Activated T-helper 2 cell treated with anti-CD3 and anti-CD28 coated beads, Interferon-gamma antibody, Interleukin-2, Interleukin-4, amounts not matched to agents 10 μg/mL and 5 μg/mL and 100 μg/mL, durations not matched to agents 14 hours and 24 hours and 36 hours (primary cell): ENCODE results near the gene RBM39. TPM values are rescaled to one million over a fixed set of nuclear protein-coding genes. Genes with fewer than 3 reads are reported as not detected.
"Not testable (repeated sequence)": the region's sequence is repeated elsewhere in the genome, so short reads cannot be mapped to it uniquely, and the experiment has no call there.

Source experiments
- DNase-seq: peaks from one replicate; pipeline ENCODE4 v3.0.0; 2021; ENCODE audit warnings: low spot score
- H3K27ac Mint-ChIP-seq: one replicate; pipeline ENCODE4 v1.8.0; 2021; ENCODE audit warnings: mixed read lengths
- H3K27me3 Mint-ChIP-seq: one replicate; pipeline ENCODE4 v1.8.0; 2021; ENCODE audit warnings: low read depth, mixed read lengths
- H3K36me3 Mint-ChIP-seq: one replicate; pipeline ENCODE4 v1.8.0; 2021; ENCODE audit warnings: low read depth, mixed read lengths
- H3K4me1 Mint-ChIP-seq: one replicate; pipeline ENCODE4 v1.8.0; 2021; ENCODE audit warnings: low read depth, mixed read lengths
- H3K4me3 Mint-ChIP-seq: one replicate; pipeline ENCODE4 v1.8.0; 2021; ENCODE audit warnings: low read depth, mild to moderate bottlenecking, moderate library complexity, mixed read lengths
- H3K9me3 Mint-ChIP-seq: one replicate; pipeline ENCODE4 v1.8.0; 2021; ENCODE audit warnings: mixed read lengths
- intact Hi-C: fragments of 100-400 bp; cut with micrococcal nuclease; formaldehyde crosslinking; loops from one replicate; pipeline ENCODE4 v1.15.1; 2023
- total RNA-seq: library from RNA; stranded (reverse); gene quantifications from 2 replicates; pipeline ENCODE4 v1.2.3, GENCODE V29; 2022

Gene RBM39
- total RNA-seq, 1 donor from 2014 or later = 358 TPM

DNA sequence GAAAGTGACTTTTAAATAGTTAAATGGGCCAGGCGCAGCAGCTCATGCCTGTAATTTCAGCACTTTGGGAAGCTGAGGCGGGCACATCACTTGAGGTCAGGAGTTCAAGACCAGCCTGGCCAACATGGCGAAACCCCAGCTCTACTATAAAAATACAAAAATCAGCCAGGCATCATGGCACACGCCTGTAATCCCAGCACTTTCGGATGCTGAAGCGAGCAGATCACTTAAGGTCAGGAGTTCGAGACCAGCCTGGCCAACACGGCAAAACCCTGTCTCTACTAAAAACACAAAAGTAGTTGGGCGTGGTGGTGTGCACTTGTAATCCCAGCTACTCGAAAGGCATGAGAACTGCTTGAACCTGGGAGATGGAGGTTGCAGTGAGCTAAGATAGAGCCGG lies 36.2 kb downstream of the RBM39 start:
- H3K4me3 Mint-ChIP-seq, intact Hi-C loops, H3K27ac Mint-ChIP-seq, DNase-seq, H3K9me3 Mint-ChIP-seq, H3K27me3 Mint-ChIP-seq: not testable (repeated sequence)
- Mint-ChIP-seq H3K36me3 (peaks cover 89% of the 10 kb centered on the region), H3K4me1 (peaks cover 25% of the 10 kb centered on the region)

GRCh38 chr20:35704514-35705261 lies 37.4 kb downstream of the RBM39 start:
- DNase-seq = no peak
- H3K9me3 Mint-ChIP-seq = no peaks in the 10 kb centered on the region
- no peak overlapping the region for H3K27ac Mint-ChIP-seq
- no peak overlapping the region for H3K4me3 Mint-ChIP-seq
- H3K27me3 Mint-ChIP-seq = no peaks in the 10 kb centered on the region
- intact Hi-C loops = no loop called here
- H3K4me1 Mint-ChIP-seq = peaks cover 28% of the 10 kb centered on the region
- peaks cover 83% of the 10 kb centered on the region for H3K36me3 Mint-ChIP-seq

DNA sequence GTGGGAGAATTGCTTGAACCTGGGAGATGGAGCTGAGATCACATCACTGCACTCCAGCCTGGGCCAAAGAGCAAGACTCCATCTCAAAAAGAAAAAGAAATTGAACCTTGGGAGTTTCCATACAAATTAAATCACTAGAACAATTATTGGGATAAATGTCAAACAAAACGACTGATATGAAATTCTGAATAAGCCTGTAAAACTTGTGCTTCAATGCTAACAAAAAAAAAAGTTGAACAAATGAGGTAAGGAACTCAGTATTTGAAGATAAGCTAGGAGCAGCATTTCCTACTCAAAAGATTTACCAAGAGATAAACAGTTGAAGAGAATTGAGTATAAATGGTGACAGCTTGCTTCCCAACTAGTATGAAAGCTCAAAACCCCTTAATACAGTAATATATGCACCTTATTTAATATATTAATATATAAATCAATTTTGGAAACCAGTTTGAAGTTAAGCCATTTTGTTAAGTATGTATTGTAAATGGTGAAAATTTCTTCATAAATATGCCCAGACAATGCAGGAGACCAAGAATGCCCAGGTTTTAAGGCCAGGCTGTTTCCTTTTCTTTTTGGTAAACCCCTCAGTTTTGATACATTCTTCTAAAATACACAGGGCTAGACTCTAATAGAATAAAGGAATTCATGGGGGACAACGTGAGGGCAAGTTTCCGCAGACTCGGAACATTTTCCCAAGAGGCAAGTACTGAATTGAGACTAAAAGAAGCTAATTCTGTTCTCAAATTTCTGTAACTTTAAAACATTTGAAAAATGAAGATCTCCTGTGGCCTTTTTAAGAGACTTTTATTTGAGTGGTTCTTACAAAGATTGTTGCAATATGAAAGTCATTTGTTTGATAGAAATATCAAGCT lies 39.0 kb downstream of the RBM39 start:
- peaks cover 30% of the 10 kb centered on the region for H3K4me1 Mint-ChIP-seq
- H3K27ac Mint-ChIP-seq = peak overlapping the region; percentile 28
- H3K27me3 Mint-ChIP-seq = no peaks in the 10 kb centered on the region
- H3K4me3 Mint-ChIP-seq = no peak overlapping the region
- H3K36me3 Mint-ChIP-seq = peaks cover 76% of the 10 kb centered on the region
- H3K9me3 Mint-ChIP-seq = no peaks in the 10 kb centered on the region
- intact Hi-C loops = no loop called here
- DNase-seq = no peak

GRCh38 chr20:35702051-35702823 lies 39.8 kb downstream of the RBM39 start:
- intact Hi-C loops = no loop called here
- Mint-ChIP-seq H3K4me3 (peak overlapping the region; percentile 7), H3K9me3 (no peaks in the 10 kb centered on the region), H3K4me1 (peaks cover 37% of the 10 kb centered on the region), H3K36me3 (peaks cover 74% of the 10 kb centered on the region), H3K27me3 (no peaks in the 10 kb centered on the region), H3K27ac (peak overlapping the region; percentile 57)
- no peak for DNase-seq

DNA sequence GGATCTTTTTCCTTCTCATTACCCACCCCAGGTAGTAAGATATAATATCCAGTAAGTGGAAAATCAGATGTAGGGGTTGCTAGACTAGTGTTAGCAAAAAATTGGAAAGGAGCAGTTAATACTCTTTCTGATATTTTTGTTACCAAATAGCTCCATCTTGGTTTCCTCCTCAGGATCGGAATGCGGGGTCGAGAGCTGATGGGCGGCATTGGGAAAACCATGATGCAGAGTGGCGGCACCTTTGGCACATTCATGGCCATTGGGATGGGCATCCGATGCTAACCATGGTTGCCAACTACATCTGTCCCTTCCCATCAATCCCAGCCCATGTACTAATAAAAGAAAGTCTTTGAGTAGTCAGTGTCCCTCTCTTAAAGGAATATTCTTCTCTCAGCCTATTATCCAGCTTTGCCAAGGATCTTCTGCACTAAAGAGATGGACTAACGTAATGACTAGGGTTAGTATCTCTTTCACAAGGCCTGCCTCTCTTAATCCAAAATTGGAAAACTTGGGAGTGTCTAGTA lies 41.4 kb downstream of the RBM39 start:
- H3K27ac Mint-ChIP-seq = no peak overlapping the region
- peaks cover 68% of the 10 kb centered on the region for H3K36me3 Mint-ChIP-seq
- peak overlapping the region; percentile 94 for H3K4me3 Mint-ChIP-seq
- H3K4me1 Mint-ChIP-seq = peaks cover 36% of the 10 kb centered on the region
- no peaks in the 10 kb centered on the region for H3K9me3 Mint-ChIP-seq
- DNase-seq = no peak
- H3K27me3 Mint-ChIP-seq = no peaks in the 10 kb centered on the region
- intact Hi-C loops = no loop called here

DNA sequence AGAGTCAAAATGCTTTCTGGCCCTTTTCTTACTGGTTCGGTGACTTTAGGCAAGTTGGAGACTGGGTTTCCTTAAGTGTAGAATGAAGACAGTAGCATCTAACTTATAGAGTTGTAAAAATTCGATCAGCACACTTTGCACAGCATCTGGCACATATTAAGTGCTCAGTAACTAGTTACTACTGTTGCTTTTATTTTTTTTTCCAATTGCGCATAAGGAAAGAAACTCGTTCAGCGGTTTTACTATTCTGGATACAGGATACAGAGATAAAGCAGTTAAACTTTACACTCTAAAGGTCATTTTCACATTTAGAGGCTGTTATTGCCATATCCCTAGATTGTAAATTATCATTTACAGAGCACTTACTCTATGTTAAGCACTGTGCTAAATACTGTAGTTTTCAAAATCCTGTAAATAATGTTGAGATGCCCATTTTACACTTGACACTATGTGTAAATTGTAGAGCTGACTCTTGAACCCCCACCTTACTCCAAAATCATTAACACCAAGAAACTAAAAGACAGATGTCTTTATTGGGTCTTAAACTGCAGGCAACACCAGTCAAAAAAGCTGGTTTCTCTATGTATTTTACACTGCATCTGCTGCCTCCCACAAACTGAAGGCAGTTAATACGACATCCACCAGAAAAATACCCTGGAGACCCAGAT lies 42.0 kb downstream of the RBM39 start:
- Mint-ChIP-seq H3K4me1 (peaks cover 36% of the 10 kb centered on the region), H3K27me3 (no peaks in the 10 kb centered on the region), H3K36me3 (peaks cover 68% of the 10 kb centered on the region), H3K4me3 (peak overlapping the region; percentile 94), H3K27ac (peak overlapping the region; percentile 94), H3K9me3 (no peaks in the 10 kb centered on the region)
- DNase-seq = no peak
- intact Hi-C loops = loop anchor here (1.0 to 5.0 kb wide), 4 partner anchors 36 to 98 kb away; partner anchors contain the start of genes CPNE1, RBM12 and RBM39

GRCh38 chr20:35699127-35699956 lies 42.7 kb downstream of the RBM39 start, which contains the start of the genes NFS1 and ROMO1:
NFS1 (minus strand) TSS chr20:35699352; CDS start chr20:35699288, 64 bp downstream.
ROMO1 (plus strand) TSS chr20:35699405; CDS start chr20:35699633, 228 bp downstream.
- Mint-ChIP-seq H3K4me1 (peaks cover 31% of the 10 kb centered on the region), H3K4me3 (peak within 1 kb of the TSS; percentile 94), H3K27me3 (no peaks in the 10 kb centered on the region), H3K36me3 (peaks cover 62% of the 10 kb centered on the region), H3K27ac (peak within 1 kb of the TSS; percentile 94), H3K9me3 (no peaks in the 10 kb centered on the region)
- intact Hi-C loops = loop anchor here (1.0 to 5.0 kb wide), 4 partner anchors 35 to 97 kb away; partner anchors contain the start of genes CPNE1, RBM12 and RBM39
- DNase-seq = peak; percentile 82

DNA sequence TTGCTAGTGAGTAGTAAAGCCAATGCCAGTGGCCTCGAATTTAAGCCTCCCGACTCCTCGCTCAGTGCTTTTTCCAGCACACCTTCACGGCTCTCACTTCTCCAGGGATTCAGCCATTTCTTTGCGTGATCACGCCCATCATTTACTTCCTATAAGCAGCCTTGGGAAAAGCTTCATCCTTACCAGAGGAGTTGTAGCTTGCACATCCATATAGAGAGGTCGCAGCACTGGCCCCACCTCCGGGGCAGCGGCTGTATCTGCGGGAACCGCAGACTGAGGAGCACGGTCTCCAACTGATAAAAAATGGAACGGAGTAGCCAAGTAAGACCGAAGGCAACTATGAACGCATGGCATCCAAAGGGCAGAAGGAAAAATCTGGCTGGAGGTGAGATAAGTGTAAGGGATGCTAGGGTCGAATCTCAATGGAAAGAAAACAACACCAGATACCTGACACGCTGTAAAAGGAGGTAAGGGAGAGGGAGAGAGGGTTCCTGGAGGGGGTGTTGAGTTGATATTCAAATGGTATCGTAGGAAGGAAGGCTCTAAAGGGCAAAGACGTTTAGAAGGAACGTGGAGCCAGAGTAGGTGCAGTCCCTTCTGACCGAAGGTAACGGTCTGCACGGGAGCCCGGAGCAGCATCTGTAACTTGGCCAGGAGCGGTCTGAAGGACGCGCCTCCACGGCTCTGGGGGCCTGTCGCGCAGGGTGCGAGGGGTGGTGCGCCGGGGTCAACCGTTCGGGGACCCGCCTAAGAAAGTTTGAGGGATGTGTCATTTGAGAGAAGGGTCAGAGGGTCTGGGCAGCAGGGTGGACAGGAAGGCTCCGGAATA lies 43.5 kb downstream of the RBM39 start:
- Mint-ChIP-seq H3K4me3 (peak overlapping the region; percentile 94), H3K27me3 (no peaks in the 10 kb centered on the region), H3K4me1 (peaks cover 26% of the 10 kb centered on the region), H3K9me3 (no peaks in the 10 kb centered on the region), H3K27ac (peak overlapping the region; percentile 89), H3K36me3 (peaks cover 54% of the 10 kb centered on the region)
- intact Hi-C loops = loop anchor here (1.0 to 5.0 kb wide), 4 partner anchors 34 to 96 kb away; partner anchors contain the start of genes CPNE1, RBM12 and RBM39
- DNase-seq = no peak

DNA sequence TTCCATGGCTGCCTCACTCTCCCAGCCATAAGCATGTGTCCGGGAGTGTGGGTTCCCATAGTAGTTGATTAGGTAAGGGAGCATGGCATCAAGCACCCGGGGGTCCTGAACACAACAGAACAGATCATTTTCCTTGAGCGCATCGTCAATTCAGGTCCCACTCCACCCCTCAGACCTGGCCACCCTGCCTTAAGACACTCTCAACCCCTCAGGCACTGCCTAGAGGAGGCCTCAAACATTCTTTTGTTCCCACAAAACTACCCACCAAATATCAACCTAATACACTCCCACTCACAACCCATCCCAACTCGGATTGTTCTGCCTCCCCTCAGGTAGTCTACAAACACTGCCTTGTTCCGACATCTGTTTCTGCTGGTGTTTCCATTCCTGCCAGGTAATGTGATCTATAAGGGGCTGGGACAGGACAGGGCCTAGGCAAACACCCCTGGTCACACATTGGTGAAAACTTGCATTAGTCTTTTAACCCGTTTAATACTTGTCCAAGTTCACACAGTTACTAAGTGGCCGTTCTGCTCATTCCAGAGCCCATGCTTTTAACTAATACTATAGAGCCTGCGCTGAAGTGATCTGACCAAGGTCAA lies 44.3 kb downstream of the RBM39 start:
- DNase-seq = no peak
- Mint-ChIP-seq H3K36me3 (peaks cover 52% of the 10 kb centered on the region), H3K9me3 (no peaks in the 10 kb centered on the region), H3K27me3 (no peaks in the 10 kb centered on the region), H3K4me3 (peak overlapping the region; percentile 94), H3K27ac (peak overlapping the region; percentile 89), H3K4me1 (peaks cover 25% of the 10 kb centered on the region)
- intact Hi-C loops = loop anchor here (2.0 to 5.0 kb wide), 3 partner anchors 45 to 95 kb away; partner anchors contain the start of gene RBM39

GRCh38 chr20:35695978-35696377 lies 46.1 kb downstream of the RBM39 start:
- no peaks in the 10 kb centered on the region for H3K9me3 Mint-ChIP-seq
- intact Hi-C loops = loop anchor here (5.0 kb wide), 1 partner anchor 94 kb away; no protein-coding TSS in a partner anchor
- H3K4me1 Mint-ChIP-seq = peaks cover 25% of the 10 kb centered on the region
- H3K4me3 Mint-ChIP-seq = no peak overlapping the region
- no peak overlapping the region for H3K27ac Mint-ChIP-seq
- no peaks in the 10 kb centered on the region for H3K27me3 Mint-ChIP-seq
- no peak for DNase-seq
- peaks cover 38% of the 10 kb centered on the region for H3K36me3 Mint-ChIP-seq
